Common myeloid progenitor, CD34-positive (primary cell): ENCODE measurements around the gene ART4.

Experiments
- CTCF ChIA-PET: fragments of 350-600 bp; sonication (Branson Sonifier 250); formaldehyde crosslinking; loops from one replicate; lab custom pipeline; 2021; ENCODE audit warnings: antibody characterized with exemption; lab: Charles Lee
- POLR2A ChIA-PET: fragments of 350-600 bp; sonication (Branson Sonifier 250); formaldehyde crosslinking; loops from one replicate; lab custom pipeline; 2021; ENCODE audit warnings: antibody characterized with exemption; lab: Charles Lee
- DNase-seq, 3 donors: peaks; one replicate each; pipeline versions ENCODE4 v3.0.0 to v3.0.0-alpha.2; 2013
- H3K27ac ChIP-seq, 2 experiments: 1 replicate in 1 of 2; 2 replicates in 1 of 2; pipeline ENCODE4 v1.7.0; 2013; ENCODE audit warnings: inconsistent platforms in 2 of 2, low read length in 2 of 2, mild to moderate bottlenecking in 2 of 2, low read depth in 1 of 2, moderate library complexity in 1 of 2; ENCODE audit not compliant: severe bottlenecking in 2 of 2, insufficient read depth in 1 of 2, poor library complexity in 1 of 2
- H3K27me3 ChIP-seq, 5 experiments: replicated peaks in 2 of 5; 1 replicate in 3 of 5; 2 replicates in 2 of 5; pipeline versions ENCODE4 v1.6.1 to v1.7.0; 2013; ENCODE audit warnings: low read length in 4 of 5, mild to moderate bottlenecking in 2 of 5, moderate library complexity in 2 of 5, inconsistent platforms in 1 of 5; ENCODE audit not compliant: insufficient read depth in 5 of 5, control insufficient read depth in 4 of 5
- H3K36me3 ChIP-seq, 4 experiments: 1 replicate in 2 of 4; 2 replicates in 2 of 4; pipeline versions ENCODE4 v1.6.1 to v1.7.0; 2013; ENCODE audit warnings: low read length in 3 of 4, control low read depth in 1 of 4, mild to moderate bottlenecking in 1 of 4; ENCODE audit not compliant: control insufficient read depth in 4 of 4, insufficient read depth in 4 of 4
- H3K4me1 ChIP-seq, 4 experiments: 1 replicate in 3 of 4; 2 replicates in 1 of 4; pipeline versions ENCODE4 v1.6.1 to v1.7.1; 2013; ENCODE audit warnings: low read length in 3 of 4, mild to moderate bottlenecking in 3 of 4, control low read depth in 1 of 4, inconsistent platforms in 1 of 4, moderate library complexity in 1 of 4; ENCODE audit not compliant: control insufficient read depth in 4 of 4, insufficient read depth in 4 of 4; ENCODE audit errors: control extremely low read depth in 1 of 4
- H3K4me3 ChIP-seq, 7 experiments: 1 replicate in 4 of 7; 2 replicates in 3 of 7; pipeline versions ENCODE4 v1.5.1 to v1.7.0; 2013; ENCODE audit warnings: mild to moderate bottlenecking in 7 of 7, low read length in 6 of 7, moderate library complexity in 6 of 7, inconsistent platforms in 2 of 7, low read depth in 2 of 7, control low read depth in 1 of 7; ENCODE audit not compliant: insufficient read depth in 4 of 7, control insufficient read depth in 1 of 7; ENCODE audit errors: extremely low read depth in 1 of 7
- H3K9me3 ChIP-seq, 5 experiments: 1 replicate in 4 of 5; 2 replicates in 1 of 5; pipeline versions ENCODE4 v1.6.1 to v1.7.1; 2013; ENCODE audit warnings: low read length in 4 of 5, mild to moderate bottlenecking in 2 of 5, inconsistent platforms in 1 of 5, low read depth in 1 of 5, moderate library complexity in 1 of 5; ENCODE audit not compliant: control insufficient read depth in 4 of 5, insufficient read depth in 2 of 5; ENCODE audit errors: control extremely low read depth in 1 of 5
- WGBS: methylation state at CpG from one replicate; pipeline ENCODE4 v1.1.5; 2013; ENCODE audit not compliant: insufficient coverage; 5-methylcytosine and 5-hydroxymethylcytosine counted together

Gene ART4

GRCh38 chr12:14836336-14837210 lies 6.8 kb downstream of the ART4 start:
- Histone ChIP-seq H3K4me1 (no peaks in the 10 kb centered on the region), H3K4me3 (no peak overlapping the region), H3K27me3 (no peaks in the 10 kb centered on the region), H3K36me3 (no peaks in the 10 kb centered on the region), H3K27ac (no peak overlapping the region), H3K9me3 (peaks cover 0 to 4% (median 0%) of the 10 kb centered on the region in 5 experiments)
- DNase-seq: no peak
- WGBS: 95% methylated on average over 5 of the region's 7 CpGs
- POLR2A ChIA-PET: no interaction called here
- CTCF ChIA-PET: interaction anchor here (1.0 to 1.5 kb wide), 4 partner anchors 8 to 66 kb away, joined by 3 to 4 read pairs (median 3); a partner anchor contains a TSS

- POLR2A ChIA-PET: no interaction called here
- no peaks in the 10 kb centered on the region for H3K27me3 ChIP-seq
- CTCF ChIA-PET: interaction anchor here (1.2 kb wide), 1 partner anchor 162 kb away, joined by 3 read pairs; no protein-coding TSS in a partner anchor
- peaks cover 0 to 4% (median 0%) of the 10 kb centered on the region in 5 experiments for H3K9me3 ChIP-seq
- DNase-seq: no peak
- no peak overlapping the region for H3K27ac ChIP-seq
- H3K4me1 ChIP-seq: no peaks in the 10 kb centered on the region
- H3K36me3 ChIP-seq: no peaks in the 10 kb centered on the region
- H3K4me3 ChIP-seq: no peak overlapping the region
Measured at GRCh38 chr12:14834509-14834908, 8.8 kb downstream of the ART4 start.

- no peaks in the 10 kb centered on the region for H3K4me1 ChIP-seq
- no peaks in the 10 kb centered on the region for H3K36me3 ChIP-seq
- no peak overlapping the region for H3K4me3 ChIP-seq
- DNase-seq: no peak
- WGBS: 88% methylated on average over 1 of the region's 1 CpG
- no peaks in the 10 kb centered on the region for H3K27me3 ChIP-seq
- ChIA-PET POLR2A (no interaction called here), CTCF (interaction anchor here (0.7 to 1.4 kb wide), 2 partner anchors 10 to 314 kb away, joined by 3 to 4 read pairs; partner anchors contain the start of gene ART4)
- H3K9me3 ChIP-seq: no peaks in the 10 kb centered on the region
- H3K27ac ChIP-seq: no peak overlapping the region
Measured at GRCh38 chr12:14833952-14834351, 9.4 kb downstream of the ART4 start.

GRCh38 chr12:14833336-14833735 lies 10.0 kb downstream of the ART4 start:
- no peak overlapping the region for H3K4me3 ChIP-seq
- no peaks in the 10 kb centered on the region for H3K9me3 ChIP-seq
- no peaks in the 10 kb centered on the region for H3K36me3 ChIP-seq
- no CpG with 5 or more reads among the region's 3 CpGs for WGBS
- H3K27ac ChIP-seq: no peak overlapping the region
- no peaks in the 10 kb centered on the region for H3K27me3 ChIP-seq
- ChIA-PET POLR2A (interaction anchor here (0.6 kb wide), 1 partner anchor 20 kb away, joined by 3 read pairs; no protein-coding TSS in a partner anchor), CTCF (interaction anchor here (1.4 kb wide), 1 partner anchor 10 kb away, joined by 4 read pairs; the partner anchor contains the start of gene ART4)
- H3K4me1 ChIP-seq: no peaks in the 10 kb centered on the region
- DNase-seq: no peak

GRCh38 chr12:14828892-14829291 lies 14.4 kb downstream of the ART4 start:
- peak in 2 of 3 donors; percentile 33 to 34 for DNase-seq
- no peaks in the 10 kb centered on the region for H3K4me1 ChIP-seq
- CTCF ChIA-PET: interaction anchor here (0.9 to 1.8 kb wide), 5 partner anchors 8 to 166 kb away, joined by 3 to 5 read pairs (median 3); no protein-coding TSS in a partner anchor

GRCh38 chr12:14827043-14827442 lies 16.3 kb downstream of the ART4 start:
- CTCF ChIA-PET: interaction anchor here (1.2 to 1.8 kb wide), 2 partner anchors 10 to 168 kb away, joined by 3 to 5 read pairs; no protein-coding TSS in a partner anchor
- Histone ChIP-seq H3K27ac (no peak overlapping the region), H3K4me3 (no peak overlapping the region)

More at GRCh38 chr12:14828892-14829291, 14.4 kb downstream of the ART4 start:
- no peaks in the 10 kb centered on the region for H3K27me3 ChIP-seq
- H3K4me3 ChIP-seq: no peak overlapping the region
- POLR2A ChIA-PET: interaction anchor here (0.7 kb wide), 1 partner anchor 75 kb away, joined by 3 read pairs; no protein-coding TSS in a partner anchor
- no peak overlapping the region for H3K27ac ChIP-seq
- H3K36me3 ChIP-seq: no peaks in the 10 kb centered on the region
- no peaks in the 10 kb centered on the region for H3K9me3 ChIP-seq

GRCh38 chr12:14826491-14826890 lies 16.8 kb downstream of the ART4 start:
- POLR2A ChIA-PET: no interaction called here
- Histone ChIP-seq H3K36me3 (no peaks in the 10 kb centered on the region), H3K27me3 (no peaks in the 10 kb centered on the region), H3K27ac (no peak overlapping the region), H3K4me1 (no peaks in the 10 kb centered on the region), H3K9me3 (no peaks in the 10 kb centered on the region), H3K4me3 (no peak overlapping the region)
- DNase-seq: no peak
- 100% methylated on average over 5 of the region's 5 CpGs for WGBS
- CTCF ChIA-PET: interaction anchor here (1.2 kb wide), 1 partner anchor 10 kb away, joined by 3 read pairs; no protein-coding TSS in a partner anchor

More at GRCh38 chr12:14827043-14827442, 16.3 kb downstream of the ART4 start:
- Histone ChIP-seq H3K27me3 (no peaks in the 10 kb centered on the region), H3K36me3 (no peaks in the 10 kb centered on the region), H3K4me1 (no peaks in the 10 kb centered on the region), H3K9me3 (no peaks in the 10 kb centered on the region)
- POLR2A ChIA-PET: no interaction called here
- WGBS: 100% methylated on average over 2 of the region's 2 CpGs
- DNase-seq: no peak
